SK-N-SH (cell line): ENCODE results near the gene BHLHA9. TPM values are rescaled to one million over a fixed set of nuclear protein-coding genes. Genes with fewer than 3 reads are reported as not detected.
A peak's percentile ranks its signal among the peaks of the same experiment; 100 is the strongest.

ENCODE experiments used
- CTCF ChIA-PET: fragments of 300-600, 350-600 bp; formaldehyde crosslinking; extraction: SDS; loops from one replicate; lab custom pipeline; 2021; lab: Yijun Ruan, JAX
- POLR2A ChIA-PET: fragments of 350-600 bp; sonication (Branson Sonifier 250); formaldehyde crosslinking; extraction: SDS; loops from one replicate; lab custom pipeline; 2020; ENCODE audit warnings: antibody characterized with exemption, inconsistent platforms; lab: Yijun Ruan, JAX
- DNase-seq: peaks from one replicate; pipeline ENCODE4 v3.0.0; 2012
- H2AFZ ChIP-seq: fragments of 200-600 bp; sonication (generic); 2 replicates; pipeline ENCODE4 v1.8.1; 2016; ENCODE audit warnings: antibody characterized with exemption, mild to moderate bottlenecking, low read depth
- H3F3A ChIP-seq: fragments of 200-600 bp; sonication (generic); replicated peaks from 2 replicates; pipeline ENCODE3; 2016; ENCODE audit warnings: antibody characterized with exemption, mild to moderate bottlenecking; ENCODE audit not compliant: insufficient read depth
- H3K27ac ChIP-seq, 2 experiments: fragments of 200-500 bp in 1 of 2; fragments of 200-600 bp in 1 of 2; sonication (Bioruptor generic) in 1 of 2; sonication (generic), shearing (Covaris generic) in 1 of 2; 2 replicates each; pipeline versions ENCODE4 v1.5.1 to v1.6.1; 2014 to 2016; ENCODE audit warnings: low read depth in 2 of 2, inconsistent platforms in 1 of 2, low read length in 1 of 2, mild to moderate bottlenecking in 1 of 2, mixed read lengths in 1 of 2
- H3K27me3 ChIP-seq: fragments of 200-600 bp; sonication (generic), shearing (Covaris generic); 2 replicates; pipeline ENCODE4 v1.6.1; 2016; ENCODE audit warnings: mixed run types; ENCODE audit not compliant: insufficient read depth
- H3K36me3 ChIP-seq, 2 experiments: fragments of 200-500 bp in 1 of 2; fragments of 200-600 bp in 1 of 2; sonication (Bioruptor generic) in 1 of 2; sonication (generic) in 1 of 2; replicated peaks in 1 of 2; 2 replicates each; pipeline versions ENCODE3 to v1.5.1; 2014 to 2016; ENCODE audit warnings: low read length in 1 of 2, mild to moderate bottlenecking in 1 of 2; ENCODE audit not compliant: insufficient read depth in 2 of 2, control insufficient read depth in 1 of 2
- H3K4me1 ChIP-seq, 2 experiments: fragments of 200-500 bp in 1 of 2; fragments of 200-600 bp in 1 of 2; sonication (Bioruptor generic) in 1 of 2; sonication (generic), shearing (Covaris generic) in 1 of 2; 2 replicates each; pipeline versions ENCODE4 v1.5.1 to v1.6.1; 2014 to 2016; ENCODE audit warnings: low read depth in 1 of 2, low read length in 1 of 2, mixed run types in 1 of 2; ENCODE audit not compliant: insufficient read depth in 2 of 2, control insufficient read depth in 1 of 2
- H3K4me2 ChIP-seq: fragments of 200-600 bp; sonication (generic), shearing (Covaris generic); 2 replicates; pipeline ENCODE4 v1.6.1; 2017; ENCODE audit warnings: mixed run types
- H3K4me3 ChIP-seq, 2 experiments: fragments of 200-500 bp in 1 of 2; fragments of 200-600 bp in 1 of 2; sonication (Bioruptor generic) in 1 of 2; sonication (generic), shearing (Covaris generic) in 1 of 2; 2 replicates each; pipeline versions ENCODE4 v1.5.1 to v1.8.1; 2014 to 2016; ENCODE audit warnings: low read depth in 2 of 2, inconsistent platforms in 1 of 2, low read length in 1 of 2, mild to moderate bottlenecking in 1 of 2, mixed read lengths in 1 of 2, moderate library complexity in 1 of 2
- H3K79me2 ChIP-seq: fragments of 200-600 bp; sonication (generic); 2 replicates; pipeline ENCODE4 v1.8.1; 2017; ENCODE audit warnings: mild to moderate bottlenecking; ENCODE audit not compliant: insufficient read depth
- H3K9ac ChIP-seq: fragments of 200-600 bp; sonication (generic); 2 replicates; pipeline ENCODE4 v1.6.1; 2017; ENCODE audit warnings: mixed run types
- H3K9me2 ChIP-seq: fragments of 200-600 bp; sonication (generic); 2 replicates; pipeline ENCODE4 v1.6.1; 2017; ENCODE audit warnings: mixed run types
- H3K9me3 ChIP-seq: fragments of 200-600 bp; sonication (generic); 2 replicates; pipeline ENCODE4 v1.6.1; 2017; ENCODE audit warnings: mixed run types, mild to moderate bottlenecking, moderate library complexity
- H4K20me1 ChIP-seq: fragments of 200-600 bp; sonication (generic); 2 replicates; pipeline ENCODE4 v1.6.1; 2017; ENCODE audit warnings: mild to moderate bottlenecking, mixed run types; ENCODE audit not compliant: insufficient read depth
- ELF1 ChIP-seq: IDR thresholded peaks from 2 replicates; pipeline ENCODE4 v1.4.0; 2012
- EP300 ChIP-seq, 2 experiments: IDR thresholded peaks; 2 replicates each; pipeline versions ENCODE4 v1.4.0 to v1.6.1; 2012; ENCODE audit warnings: borderline replicate concordance in 1 of 2, low read depth in 1 of 2, low read length in 1 of 2
- EZH2phosphoT487 ChIP-seq: fragments of 200-600 bp; sonication (generic); IDR thresholded peaks from 2 replicates; pipeline ENCODE4 v1.6.1; 2017; ENCODE audit warnings: low read depth, mixed run types, mild to moderate bottlenecking, antibody characterized with exemption, moderate library complexity, borderline replicate concordance
- FOSL2 ChIP-seq: IDR thresholded peaks from 2 replicates; pipeline ENCODE4 v1.4.0; 2012; ENCODE audit warnings: low read depth, mild to moderate bottlenecking, moderate library complexity, borderline replicate concordance
- YY1 ChIP-seq: IDR thresholded peaks from 2 replicates; pipeline ENCODE4 v1.4.0; 2012; ENCODE audit warnings: low read depth, mild to moderate bottlenecking
- WGBS: methylation state at CpG from one replicate; pipeline ENCODE4 v1.1.6; 2017; ENCODE audit warnings: low lambda C conversion rate; 5-methylcytosine and 5-hydroxymethylcytosine counted together
- polyA plus RNA-seq, 3 experiments: library from polyadenylated mRNA; depleted of rRNA; stranded (reverse); fragments of >200 nt; gene quantifications; 2 replicates each; pipeline ENCODE4 v1.2.3, GENCODE V29; 2012
- TF ChIP-seq, protein P1 (sequence below): IDR thresholded peaks from 2 replicates; pipeline ENCODE4; 2012

Gene BHLHA9
- polyA plus RNA-seq, 1 of the 3 experiments (the other 2 are of a cell fraction), result not detected

DNA sequence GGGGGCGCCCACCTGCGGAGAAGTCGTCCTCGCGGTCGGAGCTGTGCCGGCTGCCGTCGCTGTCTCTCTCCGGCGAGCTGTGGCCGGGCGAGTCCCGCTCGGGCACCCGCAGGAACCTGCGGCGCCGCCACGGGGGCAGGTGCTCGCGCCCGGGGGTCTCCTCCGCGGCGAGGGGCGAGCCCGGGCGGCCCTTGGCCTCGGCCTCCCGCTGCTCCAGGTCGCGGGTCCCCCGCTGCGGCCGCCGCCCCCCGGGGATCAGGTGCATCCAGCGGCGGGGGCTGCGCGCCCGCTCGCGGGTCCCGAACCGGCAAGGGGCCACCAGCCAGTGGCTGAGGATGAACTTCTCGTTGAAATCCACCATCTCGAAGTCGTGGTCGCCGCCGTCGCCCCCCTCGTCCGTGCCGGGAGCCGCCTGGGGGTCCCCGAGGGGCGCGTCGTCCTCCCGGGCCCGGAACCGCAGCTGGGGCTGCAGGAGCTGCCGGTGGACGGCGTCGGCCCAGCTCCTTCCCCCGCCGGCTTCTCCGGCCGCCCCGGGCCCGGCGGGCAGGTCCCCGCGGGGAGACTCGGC, 41.4 kb upstream of the BHLHA9 start:
- Histone ChIP-seq H3K9me3 (no peaks in the 10 kb centered on the region), H4K20me1 (no peaks in the 10 kb centered on the region), H3K79me2 (no peaks in the 10 kb centered on the region), H3K36me3 (no peaks in the 10 kb centered on the region), H2AFZ (no peak overlapping the region), H3K9me2 (no peaks in the 10 kb centered on the region)
- no peak for TF ChIP-seq FOSL2
- TF ChIP-seq EZH2phosphoT487, result peak; percentile 87; the same call in 1 of the 2 replicates
- no peak for TF ChIP-seq EP300 (IDR thresholded peaks at IDR 0.05; ENCODE audit: borderline replicate concordance in 1 of 2, low read depth in 1 of 2, low read length in 1 of 2)
- TF ChIP-seq, all 33 proteins: peak for 1
- Histone ChIP-seq H3F3A (no peaks in the 10 kb centered on the region), H3K9ac (no peak overlapping the region), H3K27ac (no peak overlapping the region), H3K4me2 (no peak overlapping the region), H3K27me3 (peaks cover 48% of the 10 kb centered on the region), H3K4me1 (peaks cover 0 to 4% of the 10 kb centered on the region in 2 experiments; a peak in 1 of 4 replicates), H3K4me3 (no peak overlapping the region; a peak in 2 of 4 replicates)
- 0% methylated on average over 11 of the region's 79 CpGs for WGBS
- DNase-seq, result peak; percentile 72
- ChIA-PET CTCF (interaction anchor here (1.3 to 2.3 kb wide), 2 partner anchors 19 to 42 kb away, joined by 4 to 7 read pairs; no protein-coding TSS in a partner anchor), POLR2A (no interaction called here)

DNA sequence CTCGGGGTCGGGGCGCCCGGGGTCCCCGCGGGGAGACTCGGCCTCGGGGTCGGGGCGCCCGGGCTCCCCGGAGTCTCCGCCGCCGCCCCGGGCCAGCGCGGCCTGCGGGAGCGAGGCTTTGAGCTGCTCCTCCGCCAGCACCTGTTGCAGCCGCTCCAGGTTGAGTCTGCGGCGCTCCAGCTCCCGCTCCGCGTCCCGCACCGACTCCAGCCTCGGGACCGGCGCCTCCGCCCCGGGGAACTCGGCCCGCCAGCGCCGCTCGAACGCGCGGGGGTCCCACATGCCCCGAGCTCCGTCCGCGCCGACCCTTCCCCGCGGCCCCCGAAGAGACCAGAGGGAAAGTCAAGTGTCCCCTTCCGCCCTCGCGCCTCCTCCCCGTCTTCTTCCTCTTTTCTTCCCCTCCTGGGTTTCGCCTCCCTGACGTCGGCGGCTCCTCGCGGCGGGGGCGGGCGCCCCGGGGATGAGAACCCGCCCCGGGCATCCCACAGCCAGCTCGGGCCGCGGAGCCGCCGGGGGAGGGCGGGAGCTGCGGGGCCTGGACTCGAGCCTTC, 40.8 kb upstream of the BHLHA9 start:
- Histone ChIP-seq H3K79me2 (no peaks in the 10 kb centered on the region), H3K9me2 (no peaks in the 10 kb centered on the region), H3K27ac (no peak overlapping the region), H3K4me1 (peaks cover 0 to 4% of the 10 kb centered on the region in 2 experiments; a peak in 1 of 4 replicates), H3F3A (no peaks in the 10 kb centered on the region), H4K20me1 (no peaks in the 10 kb centered on the region), H3K36me3 (no peaks in the 10 kb centered on the region), H2AFZ (no peak overlapping the region), H3K4me3 (peak overlapping the region in 1 of 2 experiments; percentile 38; a peak in 2 of 4 replicates), H3K9ac (no peak overlapping the region), H3K4me2 (peak overlapping the region; percentile 63; the same call in 1 of the 2 replicates), H3K27me3 (peaks cover 48% of the 10 kb centered on the region), H3K9me3 (no peaks in the 10 kb centered on the region)
- ChIA-PET POLR2A (no interaction called here), CTCF (interaction anchor here (0.6 to 1.2 kb wide), 2 partner anchors 12 to 60 kb away, joined by 3 to 4 read pairs; no protein-coding TSS in a partner anchor)
- TF ChIP-seq EZH2phosphoT487 (peak; percentile 64; the same call in 1 of the 2 replicates), YY1 (no peak)
- 3% methylated on average over 12 of the region's 74 CpGs for WGBS
- DNase-seq, result peak; percentile 75

DNA sequence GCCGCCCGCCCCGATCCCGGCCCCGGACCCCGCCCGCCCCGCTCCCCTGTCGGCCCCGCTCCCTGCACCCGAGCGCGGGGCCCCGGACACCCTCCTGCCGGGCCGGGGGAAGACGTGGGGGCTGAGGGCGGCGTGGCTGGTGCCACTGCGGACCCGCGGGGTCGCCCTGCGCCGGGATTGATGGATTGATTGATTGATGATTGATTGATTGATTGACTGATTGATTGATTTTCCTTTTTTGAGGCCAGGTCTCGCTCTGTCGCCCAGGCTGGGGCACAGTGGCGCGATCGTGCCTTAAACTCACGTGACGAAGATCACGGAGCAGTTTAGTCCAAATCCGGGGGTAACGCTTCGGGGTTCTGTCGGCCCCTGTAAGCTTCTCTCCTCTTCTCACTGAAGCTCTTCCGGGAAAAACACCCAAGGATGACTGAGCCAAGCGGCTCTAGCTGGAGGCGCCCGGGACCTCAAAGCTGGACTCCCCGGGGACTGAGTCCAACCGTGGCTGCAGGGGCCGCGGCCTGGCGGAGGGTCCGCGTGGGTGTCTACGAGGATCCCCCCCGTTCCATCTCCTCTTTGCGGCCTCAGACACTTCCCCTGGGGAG, 40.2 kb upstream of the BHLHA9 start:
- ChIA-PET POLR2A (no interaction called here), CTCF (interaction anchor here (0.6 to 1.2 kb wide), 2 partner anchors 11 to 61 kb away, joined by 3 to 4 read pairs; no protein-coding TSS in a partner anchor)
- no peak for DNase-seq
- no peaks in the 10 kb centered on the region for H3K9me2 ChIP-seq
- H3K36me3 ChIP-seq, result no peaks in the 10 kb centered on the region
- H3K4me1 ChIP-seq, result peaks cover 0 to 4% of the 10 kb centered on the region in 2 experiments; a peak in 1 of 4 replicates
- H4K20me1 ChIP-seq, result no peaks in the 10 kb centered on the region
- no peaks in the 10 kb centered on the region for H3K79me2 ChIP-seq
- no peak overlapping the region for H3K4me2 ChIP-seq
- H2AFZ ChIP-seq, result no peak overlapping the region
- 39% methylated on average over 27 of the region's 51 CpGs for WGBS
- no peak overlapping the region for H3K27ac ChIP-seq
- no peaks in the 10 kb centered on the region for H3F3A ChIP-seq
- peaks cover 48% of the 10 kb centered on the region for H3K27me3 ChIP-seq
- no peak for TF ChIP-seq ELF1
- TF ChIP-seq, protein P1, sequence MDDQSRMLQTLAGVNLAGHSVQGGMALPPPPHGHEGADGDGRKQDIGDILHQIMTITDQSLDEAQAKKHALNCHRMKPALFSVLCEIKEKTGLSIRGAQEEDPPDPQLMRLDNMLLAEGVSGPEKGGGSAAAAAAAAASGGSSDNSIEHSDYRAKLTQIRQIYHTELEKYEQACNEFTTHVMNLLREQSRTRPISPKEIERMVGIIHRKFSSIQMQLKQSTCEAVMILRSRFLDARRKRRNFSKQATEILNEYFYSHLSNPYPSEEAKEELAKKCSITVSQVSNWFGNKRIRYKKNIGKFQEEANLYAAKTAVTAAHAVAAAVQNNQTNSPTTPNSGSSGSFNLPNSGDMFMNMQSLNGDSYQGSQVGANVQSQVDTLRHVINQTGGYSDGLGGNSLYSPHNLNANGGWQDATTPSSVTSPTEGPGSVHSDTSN, result 0 out of 2 replicates have a peak, but pooled peaks have one; percentile 19
- no peaks in the 10 kb centered on the region for H3K9me3 ChIP-seq
- peak overlapping the region in 1 of 2 experiments; percentile 38; a peak in 1 of 4 replicates for H3K4me3 ChIP-seq
- H3K9ac ChIP-seq, result no peak overlapping the region
